ENCODE data around the gene WASF2. TPM values are rescaled to one million over a fixed set of nuclear protein-coding genes. Genes with fewer than 3 reads are reported as not detected.

Gene WASF2
- total and polyA plus RNA-seq, 2 of the 8 experiments (the other 6 are each of a cell fraction or from before 2014, with no cell fraction given): 32.1 to 86.6 TPM

- peak overlapping the region; percentile 98; the same call in 1 of the 2 replicates for H2BK20ac ChIP-seq (ENCODE audit: low read length)
- DNase-seq (ENCODE audit: low read depth in 1 of 2, low spot score in 2 of 2) (no peak), FAIRE-seq (no peak)
- H3K27ac ChIP-seq (ENCODE audit: low read depth, low read length): 0 out of 2 replicates have a peak overlapping the region, but pooled peaks have one; percentile 2
- no peak overlapping the region for H2AFZ ChIP-seq (ENCODE audit: low read length)
- no peaks in the 10 kb centered on the region for H3K27me3 ChIP-seq (replicated peaks in 1 of 4; ENCODE audit: control insufficient read depth in 3 of 4, extremely low read depth in 1 of 4, insufficient read depth in 3 of 4, low read length in 3 of 4)
- ChIA-PET POLR2A (ENCODE audit: partially characterized antibody) (interaction anchor here (0.8 to 1.6 kb wide), 2 partner anchors 8 to 39 kb away, joined by 3 to 10 read pairs; no protein-coding TSS in a partner anchor), CTCF (ENCODE audit: partially characterized antibody) (interaction anchor here (0.7 to 7.1 kb wide), 5 partner anchors 8 to 74 kb away, joined by 3 to 48 read pairs (median 3); no protein-coding TSS in a partner anchor)
- peak overlapping the region; percentile 95; the same call in 1 of the 2 replicates for H2BK12ac ChIP-seq (ENCODE audit: low read depth, low read length)
- H3K23ac ChIP-seq (ENCODE audit: insufficient read length): no peak overlapping the region
- H3K14ac ChIP-seq (ENCODE audit: insufficient read length): no peak overlapping the region
- peak overlapping the region; percentile 92 for H3K18ac ChIP-seq (ENCODE audit: extremely low read depth, low read length)
- peak overlapping the region; percentile 7 for H3K56ac ChIP-seq (replicated peaks; ENCODE audit: insufficient read length, low read depth, low read length)
- H2AK5ac ChIP-seq (ENCODE audit: low read depth, low read length): peak overlapping the region; percentile 86; the same call in 1 of the 2 replicates
- H3K36me3 ChIP-seq (ENCODE audit: control insufficient read depth in 2 of 4, insufficient read depth in 4 of 4, low read length in 3 of 4): no peaks in the 10 kb centered on the region
- H3K4me3 ChIP-seq (ENCODE audit: extremely low read depth in 1 of 4, insufficient read depth in 2 of 4, low read depth in 3 of 4, low read length in 4 of 4): no peak overlapping the region
- peak overlapping the region; percentile 95 for H2BK5ac ChIP-seq (ENCODE audit: low read depth, low read length)
- H3K79me2 ChIP-seq (ENCODE audit: control insufficient read depth in 1 of 2, insufficient read depth in 2 of 2, low read length in 2 of 2): no peaks in the 10 kb centered on the region
- H4K8ac ChIP-seq (ENCODE audit: extremely low read depth, insufficient read depth, low read length): no peak overlapping the region; the same call in 1 of the 2 replicates
- no peaks in the 10 kb centered on the region for H4K20me1 ChIP-seq (replicated peaks in 1 of 2; ENCODE audit: control insufficient read depth in 1 of 2, insufficient read depth in 2 of 2, low read length in 2 of 2)
- H3K79me1 ChIP-seq (ENCODE audit: low read depth, low read length): no peaks in the 10 kb centered on the region
- 71% methylated on average over 10 of the region's 12 CpGs; no CpG with 5 or more reads in 1 of the 2 experiments for WGBS, 2 experiments (ENCODE audit: extremely low coverage in 1 of 2, insufficient coverage in 1 of 2, insufficient read length in 1 of 2, insufficient replicate concordance in 2 of 2, low coverage in 1 of 2, low lambda C conversion rate in 2 of 2, missing lambda C conversion rate in 1 of 2)
- peak overlapping the region; percentile 12 for H4K91ac ChIP-seq (replicated peaks; ENCODE audit: insufficient read length, low read length)
- peak overlapping the region; percentile 15 for H3K4ac ChIP-seq (replicated peaks; ENCODE audit: insufficient read length, low read depth, low read length)
- no peaks in the 10 kb centered on the region for H3K9me3 ChIP-seq (ENCODE audit: insufficient read depth in 2 of 2, low read depth in 1 of 2, low read length in 1 of 2)
- peaks cover 0 to 14% (median 6%) of the 10 kb centered on the region in 4 experiments; a peak in 5 of 7 replicates for H3K4me1 ChIP-seq (replicated peaks in 1 of 4; ENCODE audit: control insufficient read depth in 3 of 4, insufficient read depth in 4 of 4, low read length in 3 of 4)
- H4K5ac ChIP-seq (ENCODE audit: insufficient read length, low read depth, low read length): peak overlapping the region; percentile 7
- H2BK120ac ChIP-seq (replicated peaks; ENCODE audit: low read depth, low read length): peak overlapping the region; percentile 91
- H3K4me2 ChIP-seq (ENCODE audit: insufficient read depth in 1 of 2, low read depth in 2 of 2, low read length in 2 of 2): 0 out of 4 replicates have a peak overlapping the region, but pooled peaks have one; percentile 2
- H3K23me2 ChIP-seq (ENCODE audit: low read depth, low read length): no peaks in the 10 kb centered on the region
- no peak overlapping the region for H3K9ac ChIP-seq (replicated peaks in 1 of 4; ENCODE audit: extremely low read depth in 1 of 4, low read depth in 3 of 4, low read length in 3 of 4)
- H2BK15ac ChIP-seq (ENCODE audit: low read length): peak overlapping the region; percentile 97; the same call in 1 of the 2 replicates
- TF ChIP-seq NRF1 (IDR thresholded peaks at IDR 0.05; ENCODE audit: low read depth, low read length) (no peak), RAD21 (IDR thresholded peaks at IDR 0.05 in 1 of 2, conservative IDR thresholded peaks at IDR 0.05 in 1 of 2; ENCODE audit: low read depth in 2 of 2, low read length in 2 of 2) (no peak)
These were observed 14.0 kb upstream of the WASF2 start for GRCh38 chr1:27503844-27504587.

Measured in H1 (cell line).